GM18508 (cell line): Measurements from ENCODE around the gene GALNT9.

Experiments
- ATAC-seq: cut with Tn5 transposase; IDR thresholded peaks from one replicate; pipeline ENCODE4 v1.9.1; 2021; ENCODE audit warnings: moderate number of reproducible peaks; ENCODE audit not compliant: insufficient read depth, unreplicated experiment

GALNT9 gene

GRCh38 chr12:132284827-132285741 lies 44.3 kb downstream of the GALNT9 start:
- no peak for ATAC-seq

GRCh38 chr12:132284071-132284826 lies 45.1 kb downstream of the GALNT9 start:
- no peak for ATAC-seq

- ATAC-seq, result no peak
Observed at GRCh38 chr12:132282950-132283771, 46.2 kb downstream of the GALNT9 start.

- no peak for ATAC-seq
Observed at GRCh38 chr12:132282031-132282949, 47.1 kb downstream of the GALNT9 start.

GRCh38 chr12:132281038-132281437 lies 48.4 kb downstream of the GALNT9 start:
- ATAC-seq, result no peak

GRCh38 chr12:132280406-132280805 lies 49.0 kb downstream of the GALNT9 start:
- ATAC-seq, result no peak

GRCh38 chr12:132279930-132280329 lies 49.5 kb downstream of the GALNT9 start:
- ATAC-seq, result no peak

- no peak for ATAC-seq
Observed at GRCh38 chr12:132279184-132279889, 50.1 kb downstream of the GALNT9 start.

GRCh38 chr12:132278401-132279183 lies 50.8 kb downstream of the GALNT9 start:
- ATAC-seq, result no peak

- no peak for ATAC-seq
Observed at GRCh38 chr12:132277949-132278348, 51.4 kb downstream of the GALNT9 start.

GRCh38 chr12:132277374-132277941 lies 51.9 kb downstream of the GALNT9 start:
- ATAC-seq, result no peak

- no peak for ATAC-seq
Observed at GRCh38 chr12:132276827-132277373, 52.5 kb downstream of the GALNT9 start.

- no peak for ATAC-seq
Observed at GRCh38 chr12:132276066-132276826, 53.1 kb downstream of the GALNT9 start.

GRCh38 chr12:132275631-132276030 lies 53.8 kb downstream of the GALNT9 start:
- ATAC-seq, result no peak

- no peak for ATAC-seq
Observed at GRCh38 chr12:132275110-132275531, 54.3 kb downstream of the GALNT9 start.

GRCh38 chr12:132273992-132274334 lies 55.4 kb downstream of the GALNT9 start:
- no peak for ATAC-seq

- no peak for ATAC-seq
Observed at GRCh38 chr12:132272711-132273110, 56.7 kb downstream of the GALNT9 start.
